Muscle layer of colon (tissue), 2 donors: Measurements from ENCODE around the gene OSTN.

Experiments
- H3K27ac ChIP-seq: one replicate; pipeline ENCODE4 v1.7.0; 2013; ENCODE audit warnings: low read depth, mild to moderate bottlenecking, low read length, moderate library complexity
- H3K27me3 ChIP-seq, 2 donors: one replicate each; pipeline ENCODE4 v1.7.0; 2013; ENCODE audit warnings: low read length in 2 of 2, mild to moderate bottlenecking in 2 of 2; ENCODE audit not compliant: insufficient read depth in 2 of 2, control insufficient read depth in 1 of 2
- H3K36me3 ChIP-seq: one replicate; pipeline ENCODE4 v1.7.0; 2013; ENCODE audit warnings: mild to moderate bottlenecking, low read length; ENCODE audit not compliant: insufficient read depth
- H3K4me1 ChIP-seq: one replicate; pipeline ENCODE4 v1.7.0; 2013; ENCODE audit warnings: mild to moderate bottlenecking, low read length; ENCODE audit not compliant: insufficient read depth
- H3K4me3 ChIP-seq, 2 donors: one replicate each; pipeline ENCODE4 v1.7.0; 2013; ENCODE audit warnings: low read length in 2 of 2, low read depth in 1 of 2, mild to moderate bottlenecking in 1 of 2, moderate library complexity in 1 of 2
- H3K9ac ChIP-seq: one replicate; pipeline ENCODE4 v1.7.0; 2013; ENCODE audit warnings: low read length
- H3K9me3 ChIP-seq: one replicate; pipeline ENCODE4 v1.7.0; 2013; ENCODE audit warnings: mild to moderate bottlenecking, low read length
- donor health status: abdominal sarcoma.
- donor health status: Adenocarcinoma of cecum.

The OSTN gene

DNA sequence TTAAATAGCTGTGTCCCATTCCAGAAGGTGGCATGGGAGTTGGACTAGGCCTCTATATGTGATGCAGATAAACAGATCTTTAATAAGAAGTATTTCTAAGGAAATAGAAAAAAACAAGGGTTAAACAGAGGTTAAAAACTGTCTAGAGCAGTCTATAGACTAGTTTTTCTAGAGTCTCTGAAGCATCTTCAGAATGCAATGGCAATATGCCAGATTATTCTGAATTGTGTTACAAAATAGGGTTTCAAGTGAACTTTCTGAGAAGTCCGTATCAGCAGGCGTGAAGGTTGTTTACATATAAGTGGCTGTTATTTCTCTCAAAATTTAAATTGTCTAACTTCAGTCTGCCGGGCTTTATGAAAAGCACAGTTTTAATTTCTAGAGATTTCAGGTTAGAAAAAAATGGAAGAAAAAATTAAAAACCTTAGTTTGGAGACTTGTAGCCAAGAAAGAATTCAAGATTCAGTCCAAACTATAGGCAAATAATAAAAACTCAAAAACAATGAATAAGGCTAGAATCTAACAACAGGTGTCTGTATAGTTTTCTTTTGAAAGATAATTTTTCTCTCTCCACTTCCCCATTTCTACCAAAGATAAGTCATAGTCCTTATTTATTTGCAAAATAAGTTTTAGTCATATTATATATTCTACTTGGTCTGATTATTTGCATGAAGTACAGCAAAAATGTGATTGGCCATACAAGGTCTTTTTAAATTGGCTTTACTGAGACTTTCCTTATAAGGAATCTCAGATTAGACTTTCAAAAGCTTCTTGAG is 55.2 kb downstream of the OSTN start:
- Histone ChIP-seq H3K9ac (no peak overlapping the region), H3K27me3 (no peaks in the 10 kb centered on the region), H3K9me3 (no peaks in the 10 kb centered on the region), H3K4me1 (no peaks in the 10 kb centered on the region), H3K27ac (no peak overlapping the region), H3K4me3 (no peak overlapping the region), H3K36me3 (no peaks in the 10 kb centered on the region)

DNA sequence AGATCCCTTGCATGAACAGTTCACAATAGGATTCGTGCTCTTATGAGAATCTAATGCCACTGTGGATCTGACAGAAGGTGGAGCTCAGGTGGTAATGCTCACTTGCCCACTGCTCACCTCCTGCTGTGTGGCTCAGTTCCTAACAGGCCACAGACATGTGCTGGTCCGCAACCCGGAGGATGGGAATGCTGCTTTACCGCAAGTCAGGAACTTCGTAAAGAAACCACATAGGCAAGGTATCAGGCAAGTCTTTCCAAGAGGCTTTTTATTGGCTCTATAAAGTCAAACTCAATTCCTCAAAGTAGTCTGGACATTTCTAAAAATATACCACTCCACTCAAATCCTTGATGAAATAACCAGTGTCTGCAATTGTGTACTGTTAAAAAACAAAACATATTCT is 56.1 kb downstream of the OSTN start:
- Histone ChIP-seq H3K9me3 (no peaks in the 10 kb centered on the region), H3K9ac (no peak overlapping the region), H3K4me1 (no peaks in the 10 kb centered on the region), H3K27me3 (no peaks in the 10 kb centered on the region), H3K36me3 (no peaks in the 10 kb centered on the region), H3K4me3 (no peak overlapping the region), H3K27ac (no peak overlapping the region)

DNA sequence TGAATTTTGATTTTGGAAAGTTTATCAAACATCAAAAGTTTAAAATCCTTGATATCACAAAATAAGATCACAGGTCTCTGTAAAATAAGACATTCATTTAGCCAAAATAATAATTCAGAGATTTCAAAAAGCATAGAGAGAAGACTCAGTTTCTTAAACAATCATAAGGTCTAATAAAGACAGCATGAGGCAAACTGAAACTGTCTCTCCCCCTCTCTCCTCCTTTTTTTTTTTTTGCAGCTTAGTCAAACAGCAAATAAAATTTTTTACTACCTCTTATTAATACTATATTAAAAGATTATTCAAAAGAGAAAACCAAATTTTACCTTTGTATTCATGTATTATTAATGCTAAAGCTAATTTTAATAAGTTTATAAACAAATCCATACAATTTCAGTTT is 57.4 kb downstream of the OSTN start:
- H3K9ac ChIP-seq, result no peak overlapping the region
- no peaks in the 10 kb centered on the region for H3K9me3 ChIP-seq
- H3K27me3 ChIP-seq, result no peaks in the 10 kb centered on the region
- no peak overlapping the region for H3K4me3 ChIP-seq
- no peaks in the 10 kb centered on the region for H3K36me3 ChIP-seq
- H3K4me1 ChIP-seq, result no peaks in the 10 kb centered on the region
- no peak overlapping the region for H3K27ac ChIP-seq

DNA sequence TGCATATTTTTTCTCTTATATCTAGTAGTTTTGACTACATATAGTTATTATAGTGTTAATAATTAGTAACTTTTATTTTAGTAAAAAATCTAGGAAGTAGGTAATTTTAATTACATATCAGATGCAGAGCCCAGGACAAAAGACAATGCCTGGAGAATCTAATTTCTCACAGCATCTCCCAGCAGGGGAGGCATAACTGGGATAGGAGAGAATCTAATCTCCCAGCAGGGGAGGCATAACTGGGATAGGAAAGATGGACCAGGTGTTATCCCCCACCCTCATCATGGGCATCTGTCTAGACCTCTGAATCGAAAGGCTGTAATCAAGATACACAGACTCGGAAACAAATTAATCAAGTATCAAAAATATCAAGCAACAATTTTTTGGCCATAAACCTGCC is 58.2 kb downstream of the OSTN start:
- H3K4me1 ChIP-seq, result no peaks in the 10 kb centered on the region
- H3K27ac ChIP-seq, result no peak overlapping the region
- H3K4me3 ChIP-seq, result no peak overlapping the region
- H3K9me3 ChIP-seq, result no peaks in the 10 kb centered on the region
- H3K27me3 ChIP-seq, result no peaks in the 10 kb centered on the region
- no peaks in the 10 kb centered on the region for H3K36me3 ChIP-seq
- no peak overlapping the region for H3K9ac ChIP-seq

DNA sequence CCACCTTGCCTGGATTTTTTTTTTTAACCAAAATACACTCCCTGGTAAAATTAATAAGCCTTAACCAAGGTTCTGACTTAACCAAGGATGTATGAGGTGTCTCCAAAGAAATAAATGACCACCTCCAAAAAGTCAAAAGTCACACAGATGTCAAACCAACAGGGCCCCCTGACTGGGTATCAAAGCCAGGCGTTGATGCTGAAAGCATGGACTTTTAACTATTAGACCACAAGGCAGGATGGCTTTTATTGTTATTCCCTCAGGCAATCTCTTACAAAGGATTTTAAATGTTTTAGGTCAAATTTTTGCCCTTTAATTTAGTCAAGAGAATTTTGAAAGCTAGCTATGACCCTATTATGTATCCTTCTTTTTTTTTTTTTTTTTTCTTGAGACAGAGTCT is 60.4 kb downstream of the OSTN start:
- H3K9ac ChIP-seq, result no peak overlapping the region
- no peaks in the 10 kb centered on the region for H3K36me3 ChIP-seq
- H3K4me1 ChIP-seq, result no peaks in the 10 kb centered on the region
- H3K27ac ChIP-seq, result no peak overlapping the region
- H3K27me3 ChIP-seq, result no peaks in the 10 kb centered on the region
- H3K4me3 ChIP-seq, result no peak overlapping the region
- H3K9me3 ChIP-seq, result no peaks in the 10 kb centered on the region

DNA sequence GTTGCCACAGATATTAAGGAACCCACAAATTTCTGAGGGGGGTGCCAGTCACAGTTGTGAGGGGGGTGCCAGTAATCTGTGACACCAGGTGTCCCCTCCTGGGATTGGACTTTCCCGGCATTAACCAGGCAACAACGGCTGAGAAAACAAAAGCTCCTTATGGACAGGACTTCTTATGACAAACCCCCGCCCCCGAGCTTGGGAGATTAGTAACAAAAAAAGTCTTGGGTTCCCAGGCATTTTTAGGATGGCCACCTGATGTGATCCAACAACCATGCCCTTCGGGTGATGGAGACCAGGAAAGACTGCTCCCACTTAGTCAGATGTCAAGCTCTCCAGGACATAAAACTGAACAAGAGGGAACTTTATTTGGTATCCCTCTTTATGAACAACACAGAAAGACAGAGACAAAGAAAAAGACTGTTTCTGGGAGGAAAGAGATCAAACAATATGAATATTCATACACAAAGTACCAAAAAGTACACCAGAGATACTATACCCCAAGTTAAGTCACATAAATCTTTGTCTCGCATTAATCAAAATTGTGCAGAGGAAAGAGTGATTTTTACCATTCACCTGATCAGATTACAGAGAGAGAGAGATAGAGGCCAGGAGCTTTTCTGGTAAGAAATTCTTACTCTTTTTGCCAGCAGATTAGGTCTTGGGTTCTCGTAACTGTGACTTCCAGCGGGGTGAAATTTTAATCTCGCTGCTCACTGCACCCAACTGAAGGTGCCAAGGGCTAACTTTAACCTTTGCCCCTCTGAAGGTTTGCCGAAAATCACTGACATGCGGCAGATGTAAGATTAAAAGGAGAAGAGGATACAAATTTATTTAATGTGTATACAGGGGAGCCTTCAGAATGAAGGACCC is 61.6 kb downstream of the OSTN start:
- Histone ChIP-seq H3K27ac (no peak overlapping the region), H3K36me3 (no peaks in the 10 kb centered on the region), H3K4me1 (no peaks in the 10 kb centered on the region), H3K4me3 (no peak overlapping the region), H3K9me3 (no peaks in the 10 kb centered on the region), H3K9ac (no peak overlapping the region), H3K27me3 (no peaks in the 10 kb centered on the region)

DNA sequence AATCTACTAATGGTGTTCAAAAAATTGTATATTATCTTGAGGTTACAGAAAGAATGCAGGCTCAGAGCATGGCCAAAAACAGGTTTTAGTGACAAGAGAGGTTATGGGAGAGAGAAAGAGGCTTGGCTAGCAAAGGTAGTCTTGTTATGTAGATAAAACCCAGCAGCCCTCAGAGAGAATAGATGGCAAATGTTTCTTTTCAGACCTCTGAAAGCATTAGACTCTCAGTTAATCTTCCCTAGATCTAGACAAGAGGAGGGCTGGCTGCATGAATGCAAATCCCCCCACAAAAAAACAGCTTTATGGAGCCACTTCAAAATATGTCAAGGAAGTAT is 62.2 kb downstream of the OSTN start:
- no peaks in the 10 kb centered on the region for H3K27me3 ChIP-seq

DNA sequence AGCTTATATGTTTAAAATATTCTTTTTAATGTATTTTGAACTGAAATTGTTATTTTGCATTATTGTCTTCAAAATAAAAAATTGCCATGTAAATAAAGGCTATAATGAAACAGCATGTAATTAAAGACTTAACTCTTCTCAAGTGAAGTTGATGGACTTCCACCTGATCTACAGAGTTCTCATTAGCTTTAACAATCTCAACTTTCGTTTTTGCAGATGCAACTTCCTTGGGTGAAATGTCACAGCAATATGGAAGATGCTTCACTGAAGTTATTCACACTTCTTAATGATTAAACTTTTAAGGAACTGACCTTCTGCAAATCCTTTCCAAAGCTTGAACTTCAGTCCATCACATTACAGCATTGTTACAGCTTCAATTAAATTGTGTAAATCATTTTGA is 63.6 kb downstream of the OSTN start:
- no peaks in the 10 kb centered on the region for H3K4me1 ChIP-seq
- H3K9ac ChIP-seq, result no peak overlapping the region
- no peak overlapping the region for H3K27ac ChIP-seq
- H3K27me3 ChIP-seq, result no peaks in the 10 kb centered on the region
- H3K9me3 ChIP-seq, result no peaks in the 10 kb centered on the region
- H3K4me3 ChIP-seq, result no peak overlapping the region
- no peaks in the 10 kb centered on the region for H3K36me3 ChIP-seq

More for the DNA sequence above, 62.2 kb downstream of the OSTN start:
- Histone ChIP-seq H3K4me3 (no peak overlapping the region), H3K27ac (no peak overlapping the region), H3K9ac (no peak overlapping the region), H3K4me1 (no peaks in the 10 kb centered on the region), H3K9me3 (no peaks in the 10 kb centered on the region), H3K36me3 (no peaks in the 10 kb centered on the region)

DNA sequence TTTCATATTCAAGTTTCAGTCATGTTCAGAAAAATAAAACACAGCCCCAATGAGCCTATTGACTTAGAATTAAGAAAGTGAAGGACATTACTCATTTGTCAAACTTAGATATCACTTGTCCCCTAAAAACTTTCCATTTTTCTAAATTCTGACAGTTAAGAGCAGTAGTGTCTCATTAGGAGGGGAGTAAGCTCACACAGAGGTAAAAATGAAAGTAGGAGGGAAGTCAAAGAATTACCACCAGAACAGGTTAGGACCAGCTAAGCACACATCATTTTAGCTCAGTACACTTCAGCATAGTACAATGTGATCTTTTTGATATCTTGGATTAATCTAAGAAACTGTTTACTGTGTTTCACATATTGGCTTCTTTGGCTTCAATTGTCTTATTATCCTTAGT is 64.3 kb downstream of the OSTN start:
- Histone ChIP-seq H3K4me1 (no peaks in the 10 kb centered on the region), H3K4me3 (no peak overlapping the region), H3K9ac (no peak overlapping the region), H3K36me3 (no peaks in the 10 kb centered on the region), H3K27me3 (no peaks in the 10 kb centered on the region), H3K9me3 (no peaks in the 10 kb centered on the region), H3K27ac (no peak overlapping the region)

DNA sequence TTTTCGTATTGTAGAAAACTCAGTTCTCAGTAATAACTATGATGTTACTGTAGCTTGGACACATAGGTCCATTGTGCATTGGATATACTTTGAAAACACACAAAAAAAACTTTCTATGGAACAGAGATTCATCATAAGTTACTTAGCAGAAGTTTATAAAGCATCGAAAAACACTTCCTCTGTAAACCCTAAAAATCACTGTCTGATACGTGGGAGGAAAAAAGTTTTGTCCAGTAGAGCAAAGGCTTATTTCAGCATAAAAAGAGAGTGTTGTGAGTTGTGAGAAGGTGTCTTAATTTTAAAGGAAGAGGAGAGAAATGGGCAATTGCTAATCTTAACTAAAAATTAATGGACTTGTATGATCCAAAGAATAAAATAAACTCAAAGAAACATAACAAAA is 64.8 kb downstream of the OSTN start:
- H3K4me3 ChIP-seq, result no peak overlapping the region
- H3K27ac ChIP-seq, result no peak overlapping the region
- no peaks in the 10 kb centered on the region for H3K36me3 ChIP-seq
- no peaks in the 10 kb centered on the region for H3K4me1 ChIP-seq
- no peaks in the 10 kb centered on the region for H3K9me3 ChIP-seq
- H3K27me3 ChIP-seq, result no peaks in the 10 kb centered on the region
- no peak overlapping the region for H3K9ac ChIP-seq

DNA sequence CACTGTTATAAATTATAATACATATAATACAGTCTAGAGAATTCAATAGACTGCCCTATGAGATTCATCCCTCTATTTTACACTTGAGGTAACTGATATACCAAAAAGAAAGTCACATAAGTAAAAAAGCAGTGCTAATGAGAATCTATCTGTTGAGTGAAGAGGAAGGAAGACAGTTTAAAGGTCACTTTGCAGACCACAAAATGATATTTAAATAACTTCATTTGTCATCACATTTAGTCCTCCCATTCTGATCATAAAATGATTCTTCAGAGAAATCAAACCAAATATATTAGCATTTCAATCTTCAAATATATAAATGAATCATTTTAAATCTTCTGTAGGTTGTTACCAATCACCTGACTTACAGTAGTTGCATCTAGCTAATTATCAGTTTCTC is 69.7 kb downstream of the OSTN start:
- no peak overlapping the region for H3K4me3 ChIP-seq
- H3K27me3 ChIP-seq, result no peaks in the 10 kb centered on the region
- no peaks in the 10 kb centered on the region for H3K36me3 ChIP-seq
- no peak overlapping the region for H3K9ac ChIP-seq
- H3K9me3 ChIP-seq, result no peaks in the 10 kb centered on the region
- H3K27ac ChIP-seq, result no peak overlapping the region
- H3K4me1 ChIP-seq, result no peaks in the 10 kb centered on the region
